HG03039 (cell line): Measurements from ENCODE around the gene GOLGA6D.
A peak's percentile ranks its signal among the peaks of the same experiment; 100 is the strongest.
"Not testable (repeated sequence)": the region's sequence is repeated elsewhere in the genome, so short reads cannot be mapped to it uniquely, and the experiment has no call there.

Experiments used
- ATAC-seq: cut with Tn5 transposase; IDR thresholded peaks from one replicate; pipeline ENCODE4 v1.9.1; 2021; ENCODE audit warnings: mild to moderate bottlenecking, moderate library complexity; ENCODE audit not compliant: unreplicated experiment

GOLGA6D gene

DNA sequence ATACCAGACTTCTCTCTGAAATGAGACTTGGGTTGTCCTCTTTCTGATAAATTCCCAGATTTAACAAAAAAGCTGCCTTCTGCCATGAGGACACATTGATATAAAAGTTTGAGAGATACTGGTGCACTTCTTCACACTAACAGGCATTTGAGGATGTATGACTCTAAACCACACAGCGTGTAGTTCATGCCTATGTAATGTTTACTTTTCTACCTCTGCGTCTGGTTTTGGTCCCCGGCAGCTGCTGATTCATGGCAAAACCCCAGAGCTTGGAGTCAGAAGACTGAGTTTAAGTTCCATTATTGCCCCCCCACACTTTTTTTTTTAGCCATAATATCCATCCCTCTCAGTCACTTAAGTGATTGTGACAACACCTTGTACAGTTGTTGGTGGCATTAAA, 1.5 kb downstream of the GOLGA6D start:
- not testable (repeated sequence) for ATAC-seq

DNA sequence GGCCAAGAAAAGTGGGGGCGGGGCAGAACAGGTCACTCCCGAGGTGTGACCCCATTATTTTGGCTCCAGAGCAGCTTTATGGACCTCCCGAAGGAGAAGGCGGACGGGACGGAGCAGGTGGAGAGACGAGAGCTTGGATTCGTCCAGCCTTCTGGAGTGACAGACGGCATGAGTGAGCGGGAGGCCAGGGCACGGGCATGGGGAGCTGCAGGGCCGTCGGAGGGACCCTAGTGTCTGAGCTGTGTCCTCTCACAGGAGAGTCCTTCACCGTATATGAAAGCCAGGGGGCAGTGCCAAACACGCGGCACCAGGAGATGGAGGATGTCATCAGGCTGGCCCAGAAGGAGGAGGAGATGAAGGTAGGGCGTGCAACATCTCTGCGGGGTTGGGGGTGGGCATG, 11.0 kb downstream of the GOLGA6D start:
- not testable (repeated sequence) for ATAC-seq

DNA sequence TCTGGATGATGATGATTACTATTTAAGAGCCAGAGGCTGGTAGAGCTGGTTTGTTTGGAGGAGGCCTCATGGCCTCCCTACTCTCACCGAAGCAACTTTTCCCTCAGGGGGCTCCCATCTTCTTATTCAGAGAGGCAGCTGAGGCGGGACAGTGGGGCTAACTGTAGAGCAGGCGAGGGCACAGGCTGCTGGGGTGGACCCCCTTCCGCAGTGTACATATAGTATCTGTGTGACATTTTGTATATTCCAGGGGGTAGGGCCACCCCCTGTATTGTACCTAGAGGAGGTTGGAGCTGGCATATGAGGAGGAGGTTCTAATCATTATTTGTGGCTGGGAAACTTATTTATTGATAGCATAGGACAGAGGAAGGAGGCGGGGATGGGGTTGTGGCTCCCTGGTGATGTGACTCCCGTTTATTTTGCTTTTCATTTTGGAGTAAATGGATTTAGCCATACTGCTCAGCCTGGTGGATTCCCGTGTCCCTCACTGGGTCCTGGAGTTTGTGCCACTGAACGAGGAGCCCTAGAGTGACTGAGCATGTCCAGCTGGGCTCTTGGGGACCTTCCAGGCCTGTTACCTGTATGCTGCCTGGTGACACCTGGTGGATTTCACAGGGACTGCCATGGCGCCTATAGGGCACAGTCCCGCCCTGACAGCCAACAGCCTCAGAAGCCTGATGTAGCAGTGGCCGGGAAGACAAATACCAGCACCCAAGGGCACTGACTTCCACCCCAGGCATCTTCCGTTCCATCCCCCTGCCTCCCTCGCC, 16.1 kb downstream of the GOLGA6D start:
- peak; percentile 29 for ATAC-seq

DNA sequence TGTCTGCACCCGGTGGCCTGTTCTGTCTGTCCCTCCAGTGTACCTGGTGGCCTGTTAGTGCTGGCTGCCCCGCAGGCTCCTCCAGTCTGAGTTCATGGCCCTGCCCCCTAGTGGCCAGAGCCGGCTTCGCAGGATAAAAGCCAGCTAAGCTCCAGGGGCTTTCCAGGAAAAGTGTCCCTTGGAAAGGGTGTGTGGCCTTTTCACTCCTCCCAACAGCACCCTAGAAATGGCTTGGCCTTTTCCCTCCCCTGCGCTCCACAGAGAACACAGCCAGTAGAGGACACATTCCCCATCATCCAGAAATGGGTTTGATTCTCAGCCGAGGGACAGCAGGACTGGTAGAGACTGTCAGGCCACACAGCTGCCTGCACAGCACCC, 16.7 kb downstream of the GOLGA6D start:
- peak; percentile 56 for ATAC-seq

DNA sequence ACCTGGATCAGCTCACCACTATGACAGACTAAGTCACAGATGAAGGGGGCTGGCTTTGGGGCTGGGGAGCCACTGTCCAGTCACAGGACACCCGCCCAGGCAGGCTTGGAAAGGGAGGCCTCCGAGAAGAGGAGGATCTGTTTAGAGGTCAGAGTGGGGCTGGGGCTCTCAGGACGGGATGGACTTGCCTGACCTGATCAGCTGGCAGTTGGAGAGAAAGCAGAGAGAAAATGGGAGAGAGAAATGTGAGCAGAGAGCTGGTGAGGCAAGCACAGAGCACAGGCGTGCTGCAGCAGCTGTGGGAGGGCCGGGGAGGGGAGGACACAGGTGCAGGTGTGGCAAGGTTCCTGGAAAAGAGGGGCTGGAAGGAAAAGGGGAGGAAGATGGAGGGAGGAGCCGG, 17.4 kb downstream of the GOLGA6D start:
- not testable (repeated sequence) for ATAC-seq

DNA sequence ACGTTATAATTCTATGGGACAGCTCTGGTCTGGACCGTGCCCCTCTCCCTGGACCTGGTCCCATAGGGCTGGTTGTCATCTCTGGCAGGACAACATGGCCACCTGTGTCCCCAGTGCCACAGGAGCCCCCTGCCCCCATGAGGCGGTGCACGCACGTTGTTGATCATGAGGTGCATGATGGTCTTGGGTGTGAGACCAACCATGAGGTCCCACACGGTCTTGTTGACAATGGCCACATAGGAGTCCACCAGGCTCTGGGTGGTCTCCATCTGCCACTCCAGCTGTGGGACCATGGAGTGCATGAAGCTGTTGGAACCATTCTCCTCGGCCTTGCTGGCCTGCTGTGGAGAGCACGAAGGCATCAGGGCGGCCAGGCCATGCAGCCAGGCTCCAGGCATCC, 19.7 kb downstream of the GOLGA6D start:
- ATAC-seq, result no peak

DNA sequence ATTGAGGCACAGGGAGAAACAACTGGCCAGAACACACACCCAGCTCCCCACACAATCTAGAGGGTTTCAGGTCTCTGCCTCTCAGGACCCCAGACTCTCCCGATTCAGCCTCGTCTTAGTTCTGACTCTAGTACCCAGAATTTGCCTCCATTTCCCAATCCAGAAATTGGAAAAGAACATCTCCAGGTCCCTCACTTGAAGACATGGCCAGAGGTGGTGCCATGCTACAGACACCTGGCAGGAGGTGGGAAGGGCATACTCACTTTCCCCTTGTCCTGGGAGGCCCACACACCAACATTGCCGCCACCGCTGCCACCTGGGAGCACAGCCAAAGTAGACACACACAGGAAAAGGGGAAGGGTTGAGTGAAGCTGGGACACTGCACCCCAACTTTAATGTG, 20.1 kb downstream of the GOLGA6D start:
- not testable (repeated sequence) for ATAC-seq

DNA sequence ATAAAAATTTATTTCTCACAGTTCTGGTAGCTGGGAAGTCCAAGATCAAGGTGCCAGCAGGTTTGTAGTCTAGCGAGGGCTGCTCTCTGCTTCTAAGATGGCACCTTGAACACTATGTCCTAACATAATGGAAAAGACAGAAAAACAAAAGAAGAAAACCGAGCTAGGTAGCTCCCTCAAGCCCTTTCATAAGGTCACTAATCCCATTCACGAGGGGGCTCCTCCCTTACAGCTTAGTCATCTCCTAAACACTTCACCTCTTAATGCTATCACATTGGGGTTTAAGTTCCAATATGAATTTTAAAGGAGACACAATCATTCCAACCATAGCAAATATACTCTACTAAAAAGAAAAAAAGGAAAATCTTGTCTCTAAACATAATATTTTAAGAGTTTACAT, 23.6 kb downstream of the GOLGA6D start:
- ATAC-seq, result no peak

DNA sequence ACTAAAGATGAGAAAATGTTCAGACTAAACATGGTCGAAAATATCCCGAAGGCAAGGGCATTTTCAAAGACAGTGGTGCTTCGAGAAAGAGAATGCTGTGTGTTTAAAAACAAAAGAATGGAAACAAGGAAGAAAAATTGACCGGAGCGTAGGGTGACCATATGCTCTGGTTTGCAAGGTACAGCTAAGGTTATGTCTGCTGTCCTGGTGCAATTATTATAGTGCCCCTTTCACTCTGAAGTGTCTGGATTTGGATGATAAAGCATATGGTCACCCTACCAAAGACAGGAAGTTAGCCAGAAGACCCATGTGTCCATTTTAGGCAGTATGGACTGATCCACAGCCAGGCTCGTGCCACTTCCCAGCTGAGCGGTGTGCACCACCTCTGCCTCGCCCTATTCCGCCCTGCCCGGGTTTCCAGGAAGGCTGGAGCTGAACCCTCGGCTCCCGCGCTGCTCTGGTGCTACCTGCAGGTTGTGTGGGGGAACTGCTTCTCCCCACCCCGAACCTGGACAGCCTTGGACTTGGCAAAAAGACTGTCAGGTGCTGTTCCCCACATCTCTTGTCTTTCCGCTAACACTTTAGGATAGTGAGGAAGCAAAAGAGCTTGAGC, 25.2 kb downstream of the GOLGA6D start:
- no peak for ATAC-seq

DNA sequence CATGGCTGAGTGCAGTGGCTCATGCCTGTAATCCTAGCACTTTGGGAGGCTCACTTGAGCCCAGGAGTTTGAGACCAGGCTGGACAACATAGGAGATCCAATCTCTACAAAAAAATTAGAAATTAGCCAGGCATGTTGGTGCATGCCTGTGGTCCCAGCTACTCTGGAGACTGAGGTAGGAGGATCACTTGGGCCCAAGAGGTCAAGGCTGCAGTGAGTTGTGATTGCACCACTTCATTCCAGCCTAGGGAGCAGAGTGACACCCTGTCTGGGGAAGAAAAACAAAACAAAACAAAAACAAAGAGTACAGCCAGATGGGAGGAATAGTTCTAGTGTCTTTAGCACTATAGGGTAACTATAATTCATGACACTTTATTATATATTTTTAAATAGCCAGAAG, 27.1 kb downstream of the GOLGA6D start:
- no peak for ATAC-seq

DNA sequence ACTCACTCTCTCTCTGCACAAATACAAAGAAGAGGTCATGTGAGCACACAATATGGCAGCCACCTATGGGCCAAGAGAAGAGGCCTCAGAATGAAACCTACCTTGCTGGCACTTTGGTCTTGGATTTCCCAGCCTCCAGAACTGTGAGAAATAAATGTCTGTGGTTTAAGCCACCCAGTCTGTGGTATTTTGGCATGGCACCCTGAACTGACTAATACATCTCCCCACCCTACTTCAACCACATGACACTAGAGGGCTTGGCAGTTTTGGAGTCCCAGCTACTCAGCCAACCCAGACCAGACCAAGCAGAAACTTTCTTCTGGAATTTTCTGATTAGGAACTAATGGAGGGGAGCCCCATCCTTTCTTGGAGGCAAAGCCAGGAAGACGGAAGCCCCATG, 29.9 kb downstream of the GOLGA6D start:
- not testable (repeated sequence) for ATAC-seq

DNA sequence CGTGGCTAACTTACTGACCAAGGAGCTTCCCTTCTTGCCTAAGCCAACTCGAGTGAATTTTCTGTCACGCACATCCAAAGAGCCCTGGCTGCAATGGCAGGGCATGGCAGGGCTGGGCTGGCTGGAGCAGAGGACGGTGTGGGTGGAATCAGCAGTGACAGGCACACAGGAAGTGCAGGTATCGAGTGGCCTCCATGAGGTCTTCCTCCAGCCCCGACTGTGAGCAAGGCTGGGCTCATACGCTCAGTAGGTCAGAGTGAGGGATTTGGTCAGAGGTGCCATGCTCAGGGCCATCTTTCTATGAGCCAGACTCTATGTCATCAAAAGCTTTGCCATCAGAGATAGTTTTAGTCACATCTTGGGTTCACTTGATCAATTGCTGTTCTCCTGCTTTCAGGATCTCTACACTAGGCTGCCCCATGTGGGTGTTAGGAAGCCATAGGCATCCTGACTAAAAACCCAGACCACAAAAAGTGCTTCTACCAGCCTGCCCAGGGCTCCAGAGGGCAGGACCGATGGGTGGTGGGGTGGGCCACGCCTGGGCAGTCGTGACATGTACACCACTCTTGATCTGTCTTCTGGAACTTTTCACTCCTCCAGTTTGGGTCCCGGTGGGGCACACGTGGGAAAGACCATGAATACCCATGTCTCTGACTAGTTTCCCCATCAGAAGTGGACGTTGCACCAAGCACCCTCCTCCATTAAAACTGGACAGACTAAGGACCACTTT, 30.6 kb downstream of the GOLGA6D start:
- ATAC-seq, result no peak

DNA sequence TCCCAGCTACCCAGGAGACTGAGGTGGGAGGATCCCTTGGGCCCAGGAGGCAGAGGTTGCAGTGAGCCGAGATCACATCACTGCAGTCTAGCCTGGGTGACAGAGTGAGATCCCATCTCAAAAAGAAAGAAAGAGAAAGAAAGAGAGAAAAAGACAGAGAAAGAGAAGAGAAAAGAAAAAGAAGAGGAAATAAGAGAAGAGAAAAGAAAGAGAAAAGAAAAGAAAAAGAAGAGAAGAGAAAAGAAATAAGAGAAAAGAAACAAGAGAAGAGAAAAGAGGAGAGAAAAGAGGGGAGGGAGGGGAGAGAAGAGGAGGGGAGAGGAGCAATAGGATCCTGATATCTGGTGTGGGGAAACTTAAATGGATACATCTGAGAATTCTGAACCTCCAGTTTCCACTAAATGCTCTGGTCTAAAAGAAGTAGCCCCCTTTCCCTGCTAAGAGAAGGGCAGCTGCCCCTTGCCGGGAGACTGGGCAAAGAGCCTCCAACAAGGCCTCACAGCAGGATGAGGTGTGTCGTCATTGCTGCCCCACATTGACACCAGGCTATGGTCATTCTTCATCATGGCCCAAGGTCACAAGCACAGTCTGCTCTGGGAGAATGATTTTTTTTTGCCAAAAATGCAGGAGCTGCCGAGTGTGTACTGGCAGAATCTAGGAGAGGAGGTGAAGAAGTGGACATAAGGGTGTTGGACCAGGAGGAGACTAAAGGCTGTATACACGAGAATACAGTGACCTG, 32.1 kb downstream of the GOLGA6D start:
- no peak for ATAC-seq

DNA sequence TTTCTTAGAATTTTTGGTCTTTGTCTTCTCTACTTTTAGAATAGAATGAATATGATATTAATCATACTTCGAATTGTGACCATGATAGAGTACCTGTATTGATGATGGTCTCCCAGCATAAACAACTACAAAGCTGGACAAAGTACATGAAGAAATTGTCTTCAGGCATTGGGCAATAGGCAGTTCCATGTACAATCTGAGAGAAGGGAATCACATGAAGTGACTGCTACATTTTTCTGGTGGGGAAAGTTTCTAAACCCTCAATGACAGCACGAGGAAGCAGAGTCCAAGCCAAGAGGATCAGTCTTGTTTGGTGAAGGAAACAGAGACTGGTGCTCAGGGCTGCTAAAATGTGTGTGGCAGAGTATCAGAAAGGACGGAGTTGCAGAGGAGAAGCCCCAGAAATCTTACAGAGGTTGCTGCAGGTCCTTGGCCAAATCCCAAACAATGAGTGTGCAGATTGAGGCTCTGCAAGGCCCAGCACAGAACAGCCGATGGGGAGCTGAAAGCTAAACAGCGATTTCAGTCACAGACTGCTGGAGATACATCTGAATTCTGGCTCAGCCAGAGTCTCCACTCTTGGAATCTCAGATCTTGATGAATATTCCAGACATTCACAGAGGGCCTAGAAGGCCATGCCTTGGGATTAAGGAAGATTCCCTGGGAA, 36.7 kb downstream of the GOLGA6D start:
- ATAC-seq, result not testable (repeated sequence)

DNA sequence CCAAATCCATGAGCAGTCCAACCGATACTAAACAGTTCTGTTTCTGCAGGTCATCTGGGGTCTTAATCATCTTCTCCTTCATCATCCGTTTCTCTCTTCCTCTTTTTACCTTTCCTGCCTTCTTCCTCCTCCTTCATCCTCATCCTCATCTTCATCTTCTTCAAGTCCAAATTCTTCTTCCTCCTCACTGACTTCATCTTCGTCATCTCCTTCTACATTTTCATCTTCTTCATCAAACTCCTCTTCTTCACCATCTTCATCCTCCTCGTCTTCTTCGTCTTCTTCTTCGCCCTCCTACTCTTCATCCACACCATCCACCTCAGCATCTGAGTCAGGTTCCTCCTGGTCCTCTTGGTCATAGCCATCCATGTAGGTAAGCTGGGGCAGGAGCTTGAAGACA, 39.1 kb downstream of the GOLGA6D start:
- no peak for ATAC-seq

DNA sequence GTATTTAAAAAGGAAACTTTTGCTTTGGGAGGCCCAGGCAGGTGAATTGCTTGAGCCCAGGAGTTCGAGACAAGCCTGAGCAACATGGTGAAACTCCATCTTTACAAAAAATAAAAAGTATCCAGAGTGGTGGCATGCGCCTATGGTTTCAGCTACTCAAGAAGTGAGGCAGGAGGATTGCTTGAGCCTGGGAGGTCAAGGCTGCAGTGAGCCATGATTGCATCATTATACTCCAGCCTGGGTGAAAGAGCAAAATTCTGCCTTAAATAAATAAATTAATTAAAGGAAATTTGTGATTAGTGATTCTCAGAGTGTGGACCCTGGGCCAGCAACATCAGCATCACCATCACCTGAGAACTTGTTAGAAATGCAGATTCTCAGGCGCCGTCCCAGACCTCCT, 43.3 kb downstream of the GOLGA6D start:
- no peak for ATAC-seq

DNA sequence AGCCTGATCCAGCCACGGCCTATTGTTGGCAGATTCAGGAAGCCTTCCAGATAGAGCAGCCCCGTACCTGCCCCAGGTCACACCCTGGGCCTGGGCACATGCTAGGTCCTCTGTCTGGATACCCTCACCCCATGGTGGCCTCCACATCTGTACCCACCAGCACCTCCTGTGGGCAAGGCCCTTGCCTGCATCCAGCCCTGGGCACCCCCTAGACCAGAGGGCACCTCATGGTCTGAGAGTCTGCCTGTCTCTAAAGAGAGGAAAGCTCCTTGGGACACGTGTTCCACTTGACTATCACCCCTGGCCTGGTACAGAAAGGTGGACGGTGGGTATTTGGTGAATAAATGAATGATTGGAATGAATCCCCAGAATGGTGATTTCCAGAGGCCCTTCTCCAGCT, 44.4 kb downstream of the GOLGA6D start:
- ATAC-seq, result no peak

DNA sequence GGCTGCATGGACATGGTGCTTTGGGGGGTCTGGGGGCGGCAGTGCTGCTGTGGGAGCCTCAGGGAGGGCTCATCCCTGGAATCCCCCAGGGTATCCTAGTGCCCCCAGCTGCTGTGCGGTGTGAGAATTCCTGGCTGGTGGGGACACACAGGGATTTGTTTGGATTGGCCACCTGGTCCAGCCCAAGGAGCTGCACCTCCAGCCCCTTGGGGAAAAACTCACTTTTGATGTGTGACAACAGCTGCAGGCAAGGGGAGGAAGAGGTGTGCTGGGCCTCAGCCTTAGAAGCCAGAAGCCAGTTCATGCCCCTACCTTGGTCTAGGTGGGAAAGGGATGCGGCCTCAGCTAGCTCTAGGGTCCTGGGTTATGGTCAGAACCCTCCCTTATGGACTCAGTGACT, 44.9 kb downstream of the GOLGA6D start:
- ATAC-seq, result no peak

DNA sequence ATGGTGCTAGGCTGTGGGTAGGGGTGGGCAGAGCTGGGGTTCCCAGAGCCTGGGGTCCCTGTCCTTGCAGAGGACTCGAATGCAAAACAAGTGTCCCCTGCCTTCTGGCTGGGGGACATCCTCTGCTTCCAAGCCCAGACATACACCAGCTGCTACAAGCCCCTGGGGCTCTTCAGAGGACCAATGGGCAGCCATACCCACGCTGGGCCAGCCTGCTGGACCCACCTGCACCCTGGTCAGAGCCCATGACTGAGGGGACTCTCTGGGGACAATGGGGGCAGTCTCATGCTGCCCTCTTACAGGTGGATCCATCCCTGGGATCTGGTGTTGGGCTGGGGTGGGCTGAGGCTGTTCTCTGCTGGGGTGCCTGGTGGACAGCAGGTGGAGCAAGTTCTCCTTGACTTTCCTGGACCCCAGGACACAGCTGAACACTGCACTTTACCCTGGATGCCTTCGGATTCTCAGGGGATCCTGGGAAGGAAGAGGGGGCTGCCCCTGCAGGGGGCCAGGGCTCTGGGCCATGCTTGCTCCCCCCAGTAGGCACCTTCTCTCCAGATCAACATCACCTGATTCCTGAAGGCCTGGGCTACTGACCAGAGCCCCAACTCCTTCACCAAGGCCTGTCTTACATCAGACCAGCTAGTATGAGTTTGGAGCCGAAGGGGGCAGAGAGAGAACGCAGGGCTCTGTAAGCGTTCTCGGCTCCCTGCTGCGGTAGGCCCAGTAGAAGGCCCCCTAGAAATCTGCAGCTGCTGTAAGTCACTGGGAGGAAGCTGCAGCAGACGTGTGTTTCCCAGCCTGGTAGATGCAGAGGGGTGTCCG, 46.1 kb downstream of the GOLGA6D start:
- no peak for ATAC-seq

DNA sequence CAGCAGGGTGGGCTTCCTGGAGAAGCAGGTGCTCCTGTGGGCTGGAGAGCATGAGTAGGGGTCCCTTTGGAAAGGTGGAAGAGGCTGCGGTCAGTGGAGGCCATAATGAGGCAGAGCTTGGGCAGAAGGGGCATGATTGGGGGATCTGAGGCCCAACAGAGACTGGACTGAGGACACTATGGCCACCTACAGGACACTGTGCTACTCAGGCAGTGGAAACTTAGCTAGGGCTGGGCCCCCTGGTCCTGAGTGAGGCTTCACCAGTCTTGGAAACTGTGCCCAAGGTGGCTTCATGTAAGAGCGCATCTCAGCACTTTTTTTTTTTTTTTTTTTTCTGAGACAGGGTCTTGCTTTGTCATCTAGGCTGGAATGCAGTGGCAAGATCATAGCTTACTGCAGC, 46.9 kb downstream of the GOLGA6D start:
- no peak for ATAC-seq
